Urinary bladder (tissue), 4 donors: ENCODE results near the gene TRIM17. TPM values are rescaled to one million over a fixed set of nuclear protein-coding genes. Genes with fewer than 3 reads are reported as not detected.

Experiments
- DNase-seq: peaks from one replicate; pipeline ENCODE4 v3.0.0-alpha.2; 2015; ENCODE audit errors: extremely low spot score
- H3K27ac ChIP-seq: one replicate; pipeline ENCODE4 v1.5.1; 2013; ENCODE audit warnings: low read depth, mild to moderate bottlenecking, moderate library complexity
- H3K36me3 ChIP-seq: one replicate; pipeline ENCODE4 v1.6.1; 2013; ENCODE audit warnings: mild to moderate bottlenecking, moderate library complexity; ENCODE audit not compliant: insufficient read depth
- H3K4me1 ChIP-seq: one replicate; pipeline ENCODE4 v1.6.1; 2013; ENCODE audit warnings: mild to moderate bottlenecking, moderate library complexity; ENCODE audit not compliant: insufficient read depth
- H3K4me3 ChIP-seq: one replicate; pipeline ENCODE4 v1.5.1; 2013; ENCODE audit warnings: low read depth, low read length
- WGBS: extraction: QIAGEN DNeasy Blood & Tissue Kit; methylation state at CpG from one replicate; pipeline ENCODE4 v1.1.7; 2013; 5-methylcytosine and 5-hydroxymethylcytosine counted together
- polyA plus RNA-seq: library from polyadenylated mRNA; stranded (reverse); fragments of 200-250 nt; gene quantifications from one replicate; pipeline ENCODE4 v1.2.3, GENCODE V29; 2013
- total RNA-seq: library from RNA; depleted of rRNA; stranded (reverse); fragments of >200 nt; gene quantifications from one replicate; pipeline ENCODE4 v1.2.3, GENCODE V29; 2014
- donor health status: healthy with polysubstance abuse.
- donor health status: healthy.

The TRIM17 gene
- total and polyA plus RNA-seq, 2 donors, result 0.57 to 1.9 TPM

- 15% methylated on average over 29 of the region's 29 CpGs for WGBS
- no peak for DNase-seq
- no peaks in the 10 kb centered on the region for H3K36me3 ChIP-seq
- peak overlapping the region; percentile 61 for H3K27ac ChIP-seq
- H3K4me1 ChIP-seq, result peaks cover 3% of the 10 kb centered on the region
- H3K4me3 ChIP-seq, result peak overlapping the region; percentile 91
Measured at GRCh38 chr1:228407106-228408040, 9.3 kb downstream of the TRIM17 start.

GRCh38 chr1:228405979-228406228, 10.8 kb downstream of the TRIM17 start:
- DNase-seq, result no peak
- WGBS, result under 1% methylated on average over 21 of the region's 21 CpGs
- H3K4me3 ChIP-seq, result peak overlapping the region; percentile 91
- H3K36me3 ChIP-seq, result no peaks in the 10 kb centered on the region
- no peak overlapping the region for H3K27ac ChIP-seq
- H3K4me1 ChIP-seq, result peaks cover 3% of the 10 kb centered on the region

- Histone ChIP-seq H3K36me3 (no peaks in the 10 kb centered on the region), H3K4me3 (peak overlapping the region; percentile 91), H3K4me1 (peaks cover 3% of the 10 kb centered on the region), H3K27ac (no peak overlapping the region)
- 31% methylated on average over 11 of the region's 11 CpGs for WGBS
- no peak for DNase-seq
Measured at GRCh38 chr1:228405200-228405978, 11.3 kb downstream of the TRIM17 start.

- H3K27ac ChIP-seq, result no peak overlapping the region
- 91% methylated on average over 3 of the region's 3 CpGs for WGBS
- DNase-seq, result no peak
- H3K36me3 ChIP-seq, result peaks cover 3% of the 10 kb centered on the region
- H3K4me3 ChIP-seq, result no peak overlapping the region
- H3K4me1 ChIP-seq, result peaks cover 3% of the 10 kb centered on the region
Measured at GRCh38 chr1:228404107-228404720, 12.4 kb downstream of the TRIM17 start.

- WGBS, result 93% methylated on average over 9 of the region's 9 CpGs
- H3K4me1 ChIP-seq, result peaks cover 3% of the 10 kb centered on the region
- no peak for DNase-seq
Measured at GRCh38 chr1:228403231-228403631, 13.4 kb downstream of the TRIM17 start.

GRCh38 chr1:228402641-228403025, 14.0 kb downstream of the TRIM17 start:
- 86% methylated on average over 5 of the region's 5 CpGs for WGBS
- Histone ChIP-seq H3K4me3 (no peak overlapping the region), H3K27ac (no peak overlapping the region), H3K4me1 (peaks cover 3% of the 10 kb centered on the region), H3K36me3 (peaks cover 3% of the 10 kb centered on the region)
- no peak for DNase-seq

More at GRCh38 chr1:228403231-228403631, 13.4 kb downstream of the TRIM17 start:
- no peak overlapping the region for H3K27ac ChIP-seq
- H3K4me3 ChIP-seq, result no peak overlapping the region
- H3K36me3 ChIP-seq, result peaks cover 3% of the 10 kb centered on the region

GRCh38 chr1:228401782-228402640, 14.7 kb downstream of the TRIM17 start:
- H3K36me3 ChIP-seq, result peaks cover 3% of the 10 kb centered on the region
- WGBS, result 95% methylated on average over 14 of the region's 14 CpGs
- DNase-seq, result no peak

GRCh38 chr1:228400692-228401454, 15.8 kb downstream of the TRIM17 start:
- DNase-seq, result no peak
- H3K4me3 ChIP-seq, result no peak overlapping the region
- H3K27ac ChIP-seq, result no peak overlapping the region
- H3K36me3 ChIP-seq, result peaks cover 5% of the 10 kb centered on the region
- 87% methylated on average over 19 of the region's 19 CpGs for WGBS
- peaks cover 3% of the 10 kb centered on the region for H3K4me1 ChIP-seq

More at GRCh38 chr1:228401782-228402640, 14.7 kb downstream of the TRIM17 start:
- H3K4me3 ChIP-seq, result no peak overlapping the region
- H3K4me1 ChIP-seq, result peaks cover 3% of the 10 kb centered on the region
- H3K27ac ChIP-seq, result no peak overlapping the region

- Histone ChIP-seq H3K27ac (no peak overlapping the region), H3K36me3 (peaks cover 5% of the 10 kb centered on the region), H3K4me3 (no peak overlapping the region), H3K4me1 (peaks cover 3% of the 10 kb centered on the region)
- 91% methylated on average over 11 of the region's 11 CpGs for WGBS
- DNase-seq, result no peak
Measured at GRCh38 chr1:228400237-228400651, 16.4 kb downstream of the TRIM17 start.

- Histone ChIP-seq H3K4me1 (no peaks in the 10 kb centered on the region), H3K36me3 (peaks cover 5% of the 10 kb centered on the region), H3K27ac (no peak overlapping the region), H3K4me3 (no peak overlapping the region)
- WGBS, result 94% methylated on average over 14 of the region's 14 CpGs
- no peak for DNase-seq
Measured at GRCh38 chr1:228399531-228400236, 17.0 kb downstream of the TRIM17 start.

GRCh38 chr1:228398741-228399461, 17.8 kb downstream of the TRIM17 start:
- DNase-seq, result no peak
- H3K27ac ChIP-seq, result no peak overlapping the region
- peaks cover 9% of the 10 kb centered on the region for H3K36me3 ChIP-seq
- WGBS, result 90% methylated on average over 12 of the region's 12 CpGs
- no peaks in the 10 kb centered on the region for H3K4me1 ChIP-seq
- no peak overlapping the region for H3K4me3 ChIP-seq
